Neural progenitor cell (in vitro differentiated cells): ENCODE results near the gene SMG6.

Experiments used
- CTCF ChIP-seq: fragments of 200-600 bp; sonication (generic); IDR thresholded peaks from 2 replicates; pipeline ENCODE4 v1.5.1; 2017; ENCODE audit warnings: antibody characterized with exemption, mild to moderate bottlenecking
- EZH2 ChIP-seq: fragments of 200-600 bp; sonication (generic); IDR thresholded peaks from 2 replicates; pipeline ENCODE4 v1.6.1; 2017; ENCODE audit warnings: antibody characterized with exemption, mild to moderate bottlenecking, moderate library complexity

- TF ChIP-seq CTCF (no peak), EZH2 (no peak)
Measured at GRCh38 chr17:2020721-2021120, 282.9 kb downstream of the SMG6 start.
